ENCODE results near the gene PTPRD. TPM values are rescaled to one million over a fixed set of nuclear protein-coding genes. Genes with fewer than 3 reads are reported as not detected.

PTPRD gene
- total RNA-seq, 1 experiment from 2014 or later, result 0.02 TPM

DNA sequence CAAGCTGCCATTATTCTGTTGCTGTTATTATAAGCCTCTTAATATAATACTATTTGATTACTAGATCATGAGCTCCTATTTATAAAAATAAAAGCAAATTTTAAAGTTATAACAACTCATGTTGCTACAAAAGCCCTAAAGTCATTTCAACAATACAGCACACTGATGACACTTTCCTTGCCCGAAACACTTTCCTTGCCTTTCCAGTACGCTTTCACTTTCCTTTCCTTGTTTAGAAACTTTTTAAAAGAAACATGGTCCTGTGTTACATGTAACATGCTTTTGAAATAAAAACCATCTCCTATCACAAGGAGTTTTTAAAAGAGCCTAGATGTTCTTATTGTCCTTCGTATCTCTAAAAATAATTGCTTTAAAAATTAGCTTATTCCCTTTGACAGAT is 688.4 kb downstream of the PTPRD start:
- BruUV-seq (replicated peaks), result no TSS peak
- no peak overlapping the region for H3K4me3 ChIP-seq (replicated peaks in 1 of 2; ENCODE audit: low read depth in 1 of 2, low read length in 2 of 2)
- H3K9ac ChIP-seq (ENCODE audit: low read length), result no peak overlapping the region
- intact Hi-C loops (cut with micrococcal nuclease), result no loop called here
- no peak overlapping the region for H3K27ac ChIP-seq (ENCODE audit: low read depth, low read length)
- CTCF ChIA-PET, result no interaction called here
- no peak overlapping the region for H2AFZ ChIP-seq (ENCODE audit: low read depth, low read length, poor library complexity, severe bottlenecking)
- RAD21 ChIA-PET (ENCODE audit: low non-redundant PET in 1 of 2, low total read pairs in 2 of 2, uncharacterized antibody in 2 of 2, unreplicated experiment in 2 of 2), result no interaction called here
- H3K36me3 ChIP-seq (ENCODE audit: control insufficient read depth in 1 of 2, insufficient read depth in 2 of 2, low read length in 2 of 2), result no peaks in the 10 kb centered on the region
- no peaks in the 10 kb centered on the region for H3K9me2 ChIP-seq (ENCODE audit: insufficient read depth)
- no peaks in the 10 kb centered on the region for H3K4me1 ChIP-seq (ENCODE audit: control insufficient read depth in 1 of 2, insufficient read depth in 2 of 2, low read length in 2 of 2)
- POLR2A ChIA-PET, result no interaction called here
- no peak for TF ChIP-seq CBX3 (IDR thresholded peaks at IDR 0.05; ENCODE audit: low read depth)
- no peak for TF ChIP-seq POLR2AphosphoS5 (IDR thresholded peaks at IDR 0.05; ENCODE audit: low read depth, low read length)
- no peak for TF ChIP-seq EZH2phosphoT487 (IDR thresholded peaks at IDR 0.05; ENCODE audit: borderline replicate concordance)
- no peak for TF ChIP-seq TCF7L2 (IDR thresholded peaks at IDR 0.05; ENCODE audit: borderline replicate concordance, extremely low read depth, insufficient read depth, insufficient read length)
- TF ChIP-seq CEBPB (IDR thresholded peaks at IDR 0.05; ENCODE audit: low read depth), result no peak
- TF ChIP-seq EZH2 (IDR thresholded peaks at IDR 0.05), result no peak
- TF ChIP-seq RAD21 (IDR thresholded peaks at IDR 0.05; ENCODE audit: low read depth), result no peak
- TF ChIP-seq JUND (IDR thresholded peaks at IDR 0.05), result no peak
- H3K4me2 ChIP-seq (ENCODE audit: low read length), result no peak overlapping the region
- H3K9me3 ChIP-seq (ENCODE audit: control insufficient read depth in 1 of 2, insufficient read depth in 1 of 2, low read depth in 1 of 2, low read length in 2 of 2), result peaks cover 2 to 22% of the 10 kb centered on the region in 2 experiments; a peak in 3 of 4 replicates
- H3K79me2 ChIP-seq (ENCODE audit: insufficient read depth, low read length), result no peaks in the 10 kb centered on the region
- H3K27me3 ChIP-seq (ENCODE audit: insufficient read depth, low read length), result no peaks in the 10 kb centered on the region
- H4K20me1 ChIP-seq (ENCODE audit: insufficient read depth), result no peaks in the 10 kb centered on the region
- DNase-seq (ENCODE audit: low read depth, low spot score) (no peak), ATAC-seq (no peak)

DNA sequence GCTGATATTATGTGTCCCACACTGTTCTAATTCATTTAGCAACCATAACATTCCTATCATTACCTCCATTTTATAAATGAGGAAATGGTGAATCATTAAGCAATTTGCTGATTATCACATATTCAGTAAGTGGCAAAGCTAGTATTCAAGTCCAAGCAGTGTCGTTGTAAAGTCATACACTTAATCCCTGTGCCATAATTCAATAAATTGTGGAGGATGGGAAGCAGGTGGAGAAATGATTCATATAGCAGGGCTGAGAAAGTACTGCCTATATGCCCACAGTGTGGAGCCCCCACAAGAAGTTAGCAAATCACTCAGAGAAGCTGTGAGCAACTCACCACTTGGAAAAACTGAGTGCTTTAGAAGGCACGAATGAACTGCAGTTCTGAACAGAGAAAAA is 691.0 kb downstream of the PTPRD start:
- DNase-seq (ENCODE audit: low read depth, low spot score) (no peak), ATAC-seq (no peak)
- intact Hi-C loops (cut with micrococcal nuclease), result no loop called here
- POLR2A ChIA-PET, result no interaction called here
- H3K36me3 ChIP-seq (ENCODE audit: control insufficient read depth in 1 of 2, insufficient read depth in 2 of 2, low read length in 2 of 2), result no peaks in the 10 kb centered on the region
- no peak overlapping the region for H3K4me3 ChIP-seq (replicated peaks in 1 of 2; ENCODE audit: low read depth in 1 of 2, low read length in 2 of 2)
- CTCF ChIA-PET, result no interaction called here
- RAD21 ChIA-PET (ENCODE audit: low non-redundant PET in 1 of 2, low total read pairs in 2 of 2, uncharacterized antibody in 2 of 2, unreplicated experiment in 2 of 2), result no interaction called here
- H3K79me2 ChIP-seq (ENCODE audit: insufficient read depth, low read length), result no peaks in the 10 kb centered on the region
- H3K4me2 ChIP-seq (ENCODE audit: low read length), result no peak overlapping the region
- H3K4me1 ChIP-seq (ENCODE audit: control insufficient read depth in 1 of 2, insufficient read depth in 2 of 2, low read length in 2 of 2), result no peaks in the 10 kb centered on the region
- H3K9me3 ChIP-seq (ENCODE audit: control insufficient read depth in 1 of 2, insufficient read depth in 1 of 2, low read depth in 1 of 2, low read length in 2 of 2), result peaks cover 6 to 20% of the 10 kb centered on the region in 2 experiments; a peak in 2 of 4 replicates
- H3K9me2 ChIP-seq (ENCODE audit: insufficient read depth), result no peaks in the 10 kb centered on the region
- no TSS peak for BruUV-seq (replicated peaks)
- H2AFZ ChIP-seq (ENCODE audit: low read depth, low read length, poor library complexity, severe bottlenecking), result no peak overlapping the region
- no peaks in the 10 kb centered on the region for H3K27me3 ChIP-seq (ENCODE audit: insufficient read depth, low read length)
- no peaks in the 10 kb centered on the region for H4K20me1 ChIP-seq (ENCODE audit: insufficient read depth)
- H3K27ac ChIP-seq (ENCODE audit: low read depth, low read length), result no peak overlapping the region
- no peak overlapping the region for H3K9ac ChIP-seq (ENCODE audit: low read length)
- TF ChIP-seq SIN3A (IDR thresholded peaks at IDR 0.05; ENCODE audit: low read depth), result no peak
- no peak for TF ChIP-seq CEBPB (IDR thresholded peaks at IDR 0.05; ENCODE audit: low read depth)
- no peak for TF ChIP-seq YY1 (IDR thresholded peaks at IDR 0.05; ENCODE audit: extremely low read depth, insufficient replicate concordance, low read depth, low read length)
- TF ChIP-seq POLR2AphosphoS5 (IDR thresholded peaks at IDR 0.05; ENCODE audit: low read depth, low read length), result no peak
- no peak for TF ChIP-seq RAD21 (IDR thresholded peaks at IDR 0.05; ENCODE audit: low read depth)
- TF ChIP-seq CBX3 (IDR thresholded peaks at IDR 0.05; ENCODE audit: low read depth), result no peak
- TF ChIP-seq, protein P1, sequence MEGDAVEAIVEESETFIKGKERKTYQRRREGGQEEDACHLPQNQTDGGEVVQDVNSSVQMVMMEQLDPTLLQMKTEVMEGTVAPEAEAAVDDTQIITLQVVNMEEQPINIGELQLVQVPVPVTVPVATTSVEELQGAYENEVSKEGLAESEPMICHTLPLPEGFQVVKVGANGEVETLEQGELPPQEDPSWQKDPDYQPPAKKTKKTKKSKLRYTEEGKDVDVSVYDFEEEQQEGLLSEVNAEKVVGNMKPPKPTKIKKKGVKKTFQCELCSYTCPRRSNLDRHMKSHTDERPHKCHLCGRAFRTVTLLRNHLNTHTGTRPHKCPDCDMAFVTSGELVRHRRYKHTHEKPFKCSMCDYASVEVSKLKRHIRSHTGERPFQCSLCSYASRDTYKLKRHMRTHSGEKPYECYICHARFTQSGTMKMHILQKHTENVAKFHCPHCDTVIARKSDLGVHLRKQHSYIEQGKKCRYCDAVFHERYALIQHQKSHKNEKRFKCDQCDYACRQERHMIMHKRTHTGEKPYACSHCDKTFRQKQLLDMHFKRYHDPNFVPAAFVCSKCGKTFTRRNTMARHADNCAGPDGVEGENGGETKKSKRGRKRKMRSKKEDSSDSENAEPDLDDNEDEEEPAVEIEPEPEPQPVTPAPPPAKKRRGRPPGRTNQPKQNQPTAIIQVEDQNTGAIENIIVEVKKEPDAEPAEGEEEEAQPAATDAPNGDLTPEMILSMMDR (IDR thresholded peaks at IDR 0.05 in 2 of 3, conservative IDR thresholded peaks at IDR 0.05 in 1 of 3; ENCODE audit: borderline replicate concordance in 1 of 3, insufficient read depth in 1 of 3, low read depth in 2 of 3, low read length in 2 of 3), result no peak
- no peak for TF ChIP-seq POLR2A (IDR thresholded peaks at IDR 0.05; ENCODE audit: borderline replicate concordance, extremely low read depth, insufficient read depth, insufficient read length)
- TF ChIP-seq ZFX (IDR thresholded peaks at IDR 0.05), result no peak
- no peak for TF ChIP-seq EZH2phosphoT487 (IDR thresholded peaks at IDR 0.05; ENCODE audit: borderline replicate concordance)
- no peak for TF ChIP-seq FOSL1 (IDR thresholded peaks at IDR 0.05; ENCODE audit: low read depth)
- TF ChIP-seq ZNF274 (IDR thresholded peaks at IDR 0.05; ENCODE audit: low read depth, low read length), result no peak
- TF ChIP-seq ELF1 (IDR thresholded peaks at IDR 0.05; ENCODE audit: borderline replicate concordance, low read depth), result no peak
- TF ChIP-seq, protein P2, sequence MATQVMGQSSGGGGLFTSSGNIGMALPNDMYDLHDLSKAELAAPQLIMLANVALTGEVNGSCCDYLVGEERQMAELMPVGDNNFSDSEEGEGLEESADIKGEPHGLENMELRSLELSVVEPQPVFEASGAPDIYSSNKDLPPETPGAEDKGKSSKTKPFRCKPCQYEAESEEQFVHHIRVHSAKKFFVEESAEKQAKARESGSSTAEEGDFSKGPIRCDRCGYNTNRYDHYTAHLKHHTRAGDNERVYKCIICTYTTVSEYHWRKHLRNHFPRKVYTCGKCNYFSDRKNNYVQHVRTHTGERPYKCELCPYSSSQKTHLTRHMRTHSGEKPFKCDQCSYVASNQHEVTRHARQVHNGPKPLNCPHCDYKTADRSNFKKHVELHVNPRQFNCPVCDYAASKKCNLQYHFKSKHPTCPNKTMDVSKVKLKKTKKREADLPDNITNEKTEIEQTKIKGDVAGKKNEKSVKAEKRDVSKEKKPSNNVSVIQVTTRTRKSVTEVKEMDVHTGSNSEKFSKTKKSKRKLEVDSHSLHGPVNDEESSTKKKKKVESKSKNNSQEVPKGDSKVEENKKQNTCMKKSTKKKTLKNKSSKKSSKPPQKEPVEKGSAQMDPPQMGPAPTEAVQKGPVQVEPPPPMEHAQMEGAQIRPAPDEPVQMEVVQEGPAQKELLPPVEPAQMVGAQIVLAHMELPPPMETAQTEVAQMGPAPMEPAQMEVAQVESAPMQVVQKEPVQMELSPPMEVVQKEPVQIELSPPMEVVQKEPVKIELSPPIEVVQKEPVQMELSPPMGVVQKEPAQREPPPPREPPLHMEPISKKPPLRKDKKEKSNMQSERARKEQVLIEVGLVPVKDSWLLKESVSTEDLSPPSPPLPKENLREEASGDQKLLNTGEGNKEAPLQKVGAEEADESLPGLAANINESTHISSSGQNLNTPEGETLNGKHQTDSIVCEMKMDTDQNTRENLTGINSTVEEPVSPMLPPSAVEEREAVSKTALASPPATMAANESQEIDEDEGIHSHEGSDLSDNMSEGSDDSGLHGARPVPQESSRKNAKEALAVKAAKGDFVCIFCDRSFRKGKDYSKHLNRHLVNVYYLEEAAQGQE (IDR thresholded peaks at IDR 0.05; ENCODE audit: low read depth), result no peak
